Middle frontal gyrus (tissue), 1 donor: ENCODE measurements around the gene SMIM45.

Source experiments
- DNase-seq: peaks from one replicate; pipeline ENCODE4 v3.0.0-alpha.2; 2015; ENCODE audit warnings: low spot score; ENCODE audit errors: extremely low spot score

SMIM45 gene

GRCh38 chr22:41968601-41969000, 16.7 kb downstream of the SMIM45 start:
- no peak for DNase-seq

DNA sequence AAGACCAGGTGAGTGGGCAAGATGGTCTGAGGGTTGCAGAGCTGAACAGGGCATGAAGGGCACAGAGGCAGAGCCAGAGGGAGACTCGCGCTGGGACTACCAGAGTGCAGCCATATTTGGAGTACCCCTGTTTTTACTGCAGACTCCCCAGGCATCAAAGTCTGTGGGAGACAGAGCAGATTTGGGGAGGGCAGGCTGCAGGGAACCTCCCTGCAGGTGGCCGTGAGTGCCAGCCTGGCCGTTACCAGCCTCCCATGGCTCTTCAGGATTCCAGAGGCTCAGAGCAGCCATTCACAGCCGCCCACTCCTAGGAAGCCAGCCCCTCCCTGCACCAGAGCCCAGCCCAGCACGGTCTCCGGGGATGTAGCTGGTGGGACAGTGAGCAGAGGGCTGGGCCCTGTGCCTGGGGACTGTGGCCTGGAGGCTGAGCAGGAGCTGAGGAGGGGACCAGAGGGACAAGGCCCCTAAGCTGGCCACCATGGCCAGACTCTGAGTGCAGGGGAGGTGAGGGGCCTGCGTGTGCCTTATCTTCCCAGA, 17.2 kb downstream of the SMIM45 start, which contains the start of gene SEPTIN3:
Gene SEPTIN3 (plus strand): TSS at position 334 of the 537 bp plus-strand sequence. CDS start 2,050 bp downstream, outside the sequence.
- no peak for DNase-seq

DNA sequence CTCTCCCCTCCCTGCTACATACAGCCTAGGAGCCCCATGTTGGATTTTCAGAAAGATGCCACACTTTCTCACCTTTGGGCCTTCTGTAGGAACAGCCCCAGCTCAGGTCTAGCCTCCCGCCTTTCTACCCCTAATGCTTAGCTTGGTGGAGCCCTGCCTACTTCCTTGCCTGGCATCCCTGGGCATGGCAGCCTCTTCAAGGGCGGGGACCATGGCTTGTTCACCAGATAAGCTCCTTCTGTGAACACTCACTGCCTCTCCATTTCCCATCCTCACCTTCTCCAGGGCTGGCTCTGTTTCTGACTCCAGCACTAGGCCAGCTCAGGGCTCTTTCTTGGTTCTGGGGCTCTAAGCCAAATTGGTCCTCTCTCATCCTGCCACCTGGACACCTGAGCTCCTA, 18.7 kb downstream of the SMIM45 start:
- no peak for DNase-seq

- DNase-seq, result no peak
Observed at GRCh38 chr22:41971431-41971830, 19.5 kb downstream of the SMIM45 start.

DNA sequence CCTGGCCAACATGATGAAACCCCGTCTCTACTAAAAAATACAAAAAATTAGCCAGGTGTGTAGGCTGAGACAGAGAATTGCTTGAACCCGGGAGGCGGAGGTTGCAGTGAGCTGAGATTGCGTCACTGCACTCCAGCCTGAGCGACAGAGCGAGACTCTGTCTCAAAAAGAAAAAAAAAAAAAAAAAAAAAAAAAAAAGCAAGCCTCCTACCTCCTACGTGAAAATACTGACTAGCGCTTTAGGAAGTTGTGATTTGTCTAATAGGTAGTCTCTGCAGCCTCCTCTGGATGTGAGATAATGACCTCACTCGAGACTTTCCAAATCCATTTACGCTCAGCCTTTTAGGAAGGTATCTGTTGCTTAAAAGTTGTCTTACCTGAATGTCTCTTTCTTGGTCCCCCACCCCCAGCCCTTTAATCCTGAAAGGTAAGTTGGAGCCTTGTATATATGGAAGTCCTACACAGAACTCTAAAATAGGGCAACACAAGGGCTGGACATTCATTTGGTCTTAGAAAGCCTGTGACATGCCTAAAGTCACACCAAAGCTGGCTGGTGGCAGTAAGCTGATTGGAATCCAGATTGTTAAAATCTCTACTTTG, 22.8 kb downstream of the SMIM45 start:
- DNase-seq, result no peak

DNA sequence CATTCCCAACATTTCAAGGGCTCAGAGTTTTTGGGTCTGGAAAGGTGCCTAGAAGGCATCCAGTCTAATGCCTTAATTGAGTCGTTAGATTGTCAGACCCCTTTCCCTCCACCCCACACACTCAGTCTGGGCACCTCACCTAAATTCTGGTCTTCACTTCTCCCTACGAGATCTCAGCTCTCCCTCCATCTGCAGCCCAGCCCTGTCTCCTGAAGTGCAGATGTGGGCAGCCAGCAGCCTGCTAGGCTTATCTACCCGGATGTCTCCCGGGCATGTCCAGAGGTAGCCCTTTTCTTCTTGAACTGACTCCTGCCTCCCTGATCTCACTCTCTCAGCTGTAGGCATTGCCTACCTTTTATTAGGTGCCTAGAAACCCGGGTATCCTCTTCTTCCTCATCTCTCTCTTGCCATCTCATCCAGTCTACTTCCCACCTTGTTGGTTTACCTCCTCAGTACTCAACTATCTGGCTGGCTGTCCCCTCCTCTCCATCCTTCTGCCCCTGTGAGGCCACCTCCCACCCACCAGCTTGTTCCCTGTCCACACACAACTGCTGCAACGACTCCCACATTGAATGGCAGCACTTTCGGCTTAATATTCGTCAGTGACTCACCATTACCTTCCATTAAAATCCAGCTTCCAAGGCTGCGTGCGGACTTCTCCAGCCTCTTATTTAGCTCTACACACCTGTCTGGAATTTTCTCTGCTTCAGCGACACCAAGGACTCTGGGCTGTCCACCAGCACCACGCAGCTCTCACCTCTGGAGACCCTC, 23.5 kb downstream of the SMIM45 start:
- DNase-seq, result no peak

- peak; percentile 13 for DNase-seq
Observed at GRCh38 chr22:41976070-41976901, 24.3 kb downstream of the SMIM45 start.

DNA sequence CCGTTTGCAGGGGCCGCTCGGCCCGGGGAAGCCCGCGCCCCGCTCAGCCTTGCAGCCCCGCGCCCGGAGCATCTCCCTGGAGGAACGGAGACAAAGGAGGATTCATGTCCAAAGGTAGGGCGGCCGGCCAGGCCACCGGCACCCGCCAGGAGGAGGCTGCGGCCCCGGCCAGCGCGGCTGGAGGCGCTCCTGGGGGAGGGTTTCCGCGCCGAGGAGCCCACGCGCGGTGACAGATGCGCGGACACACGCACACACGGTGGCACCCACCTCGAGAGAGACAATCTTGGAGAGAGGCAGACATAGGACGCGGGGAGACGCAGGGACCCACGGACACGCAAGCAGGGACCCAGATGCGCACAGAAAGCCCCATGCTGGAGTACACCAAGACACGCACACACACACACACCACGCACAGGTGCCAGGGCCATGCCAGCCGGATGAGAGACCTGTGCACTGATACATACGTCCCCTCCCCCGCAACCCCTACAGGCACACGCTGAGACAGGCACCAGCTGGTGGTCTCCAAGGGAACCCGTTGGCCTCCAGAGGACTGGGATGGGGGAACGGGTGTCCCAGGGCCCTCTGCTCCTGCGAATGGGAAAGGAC, 25.1 kb downstream of the SMIM45 start:
- no peak for DNase-seq

DNA sequence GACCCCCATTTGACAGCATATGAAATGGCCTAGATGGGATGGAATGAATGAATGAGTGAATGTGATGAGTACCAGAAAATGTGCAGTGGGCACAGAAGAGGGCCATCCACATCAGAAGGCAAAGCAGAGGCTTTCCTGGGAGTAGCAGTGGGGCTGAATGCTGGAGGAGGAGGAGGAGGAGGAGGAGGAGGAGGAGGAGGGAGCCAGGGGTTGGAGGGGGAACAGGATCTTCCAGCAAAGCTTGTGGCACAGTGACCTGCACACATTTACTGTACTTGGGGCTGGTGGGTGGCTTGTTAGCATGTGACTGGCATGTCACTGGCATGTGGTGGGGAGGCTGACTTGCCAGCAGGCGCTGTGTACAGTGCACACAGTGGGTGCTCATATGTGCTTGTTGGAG, 26.8 kb downstream of the SMIM45 start:
- DNase-seq, result no peak

DNA sequence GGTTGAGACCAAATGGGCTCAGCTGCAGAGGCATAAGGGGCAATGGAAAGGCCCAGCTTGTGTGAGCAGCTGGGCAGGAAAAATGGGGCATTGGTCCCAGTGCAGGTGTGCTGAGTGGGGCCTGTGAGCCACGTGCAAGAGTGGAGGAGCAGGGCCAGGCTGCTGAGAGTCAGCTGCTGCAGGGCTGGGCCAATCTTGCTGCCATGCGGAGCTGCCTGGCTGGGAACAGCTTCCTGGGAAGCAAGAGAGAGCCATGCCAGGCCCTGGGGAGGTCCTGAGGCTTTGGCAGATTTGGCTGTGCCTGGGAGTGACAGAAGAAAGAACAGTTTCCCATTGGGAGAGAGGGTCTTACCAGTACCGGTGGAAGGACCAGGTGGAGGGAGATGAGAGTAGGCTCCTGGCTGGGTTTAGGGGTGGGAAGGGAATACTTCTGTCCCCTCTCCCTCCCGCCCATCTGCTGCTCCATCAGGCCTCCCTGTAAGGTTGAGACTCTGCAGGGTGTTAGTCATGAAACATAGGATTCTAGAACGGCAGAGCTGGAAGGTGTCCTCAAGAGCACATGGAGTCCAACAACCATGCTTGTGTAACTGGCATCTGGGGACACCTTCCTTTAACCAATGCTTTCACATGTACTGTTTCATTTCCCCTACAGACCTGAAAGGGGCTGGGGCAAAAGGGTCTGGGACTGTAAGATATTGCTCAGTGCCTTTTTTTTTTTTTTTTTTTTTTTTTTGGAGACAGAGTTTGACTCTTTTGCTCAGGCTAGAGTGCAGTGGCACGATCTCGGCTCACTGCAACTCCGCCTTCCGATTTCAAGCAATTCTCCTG, 27.7 kb downstream of the SMIM45 start:
- DNase-seq, result no peak

DNA sequence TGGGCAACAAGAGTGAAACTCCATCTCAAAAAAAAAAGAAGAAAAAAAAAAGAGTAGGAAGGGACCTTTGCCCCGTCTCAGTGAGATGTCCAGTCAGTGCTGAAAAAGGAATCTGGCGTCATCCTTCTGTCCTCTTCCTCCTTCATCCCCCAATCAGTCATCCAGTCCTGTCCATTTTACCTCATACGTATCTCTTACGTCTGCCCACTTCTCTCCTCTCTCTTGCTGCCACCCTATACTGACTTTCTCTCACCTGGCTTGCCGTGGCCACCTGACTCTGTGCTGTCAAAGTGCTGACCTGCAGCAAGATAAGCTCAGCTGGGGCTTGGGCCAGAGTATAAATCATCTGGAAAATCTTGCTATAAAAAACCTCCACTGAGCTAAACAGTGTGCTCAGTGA, 30.9 kb downstream of the SMIM45 start:
- no peak for DNase-seq

DNA sequence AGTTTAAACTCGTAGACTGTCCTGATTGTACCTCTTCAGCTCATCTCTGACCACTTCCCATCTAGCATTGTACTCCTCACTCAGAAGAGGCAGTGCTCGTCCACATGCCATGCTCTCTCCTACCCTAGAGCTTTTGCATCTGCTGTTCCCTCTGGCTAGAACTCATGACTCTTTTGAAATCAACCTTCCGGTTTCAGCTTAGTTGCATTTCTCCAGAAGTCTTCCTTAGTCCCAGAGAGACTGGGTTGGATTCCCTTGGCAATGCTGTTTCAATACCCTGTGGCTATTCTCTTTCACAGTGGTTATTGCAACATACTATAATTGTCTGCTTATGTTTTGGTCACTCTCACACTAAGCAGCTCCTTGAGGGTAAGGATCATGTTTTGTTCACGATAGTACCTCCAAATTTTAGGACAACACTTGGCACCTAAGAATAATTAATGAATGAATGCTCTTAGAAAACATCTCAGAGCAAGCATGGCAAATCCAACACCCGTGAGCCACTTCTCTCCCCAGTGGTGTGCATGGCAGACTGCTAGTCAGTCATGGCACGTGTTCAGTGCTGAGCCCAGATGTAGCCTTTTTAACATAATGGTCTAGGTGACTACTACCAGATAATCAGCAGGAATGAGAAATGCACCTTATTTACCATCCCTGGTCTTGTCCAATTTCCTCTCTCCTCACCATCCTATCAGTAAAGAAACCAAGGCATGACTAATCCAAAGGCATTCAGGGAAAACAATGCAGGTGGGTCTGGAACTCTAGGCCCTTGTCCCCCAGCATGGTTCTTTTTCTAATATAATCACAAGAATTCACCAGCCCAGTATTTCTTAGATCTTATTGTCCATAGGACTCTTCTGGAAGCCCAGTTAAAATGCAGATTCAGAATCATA, 31.8 kb downstream of the SMIM45 start:
- no peak for DNase-seq

DNA sequence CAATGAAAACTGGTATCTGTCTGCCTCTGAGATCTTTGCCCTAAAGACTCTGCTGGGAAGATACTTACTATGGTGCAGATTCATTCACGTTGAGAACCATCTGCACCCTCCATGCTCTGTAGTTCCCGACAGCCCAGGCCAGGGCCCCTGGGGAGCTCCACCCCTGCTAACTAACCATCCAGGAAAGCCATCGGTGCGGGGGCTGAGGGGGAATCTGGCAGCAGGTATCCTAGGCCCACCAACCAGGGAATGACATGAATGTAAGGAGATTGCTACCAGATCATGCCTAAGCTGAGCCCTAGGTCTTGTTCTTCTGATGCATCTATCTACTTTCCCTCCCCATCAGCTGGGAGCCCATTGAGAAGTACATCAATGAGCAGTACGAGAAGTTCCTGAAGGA, 35.3 kb downstream of the SMIM45 start:
- no peak for DNase-seq

DNA sequence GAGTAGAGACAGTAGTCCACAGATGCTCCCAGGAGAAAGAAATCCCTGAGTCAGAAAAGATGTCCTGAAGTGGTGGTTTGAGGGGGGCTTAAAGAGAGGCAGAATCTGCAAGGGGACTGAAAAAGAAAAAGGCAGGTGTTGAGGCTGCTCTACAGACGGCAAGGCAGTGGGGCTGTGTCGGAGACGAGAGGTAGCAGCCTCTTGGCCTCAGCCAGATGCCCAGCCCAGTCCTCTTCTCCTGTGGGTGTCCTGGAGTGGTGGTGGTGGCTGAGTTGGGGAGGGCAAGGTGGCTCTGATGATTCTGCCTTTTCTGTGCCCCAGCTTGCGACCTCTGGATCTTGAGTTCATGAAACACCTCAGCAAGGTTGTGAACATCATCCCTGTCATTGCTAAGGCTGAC, 37.3 kb downstream of the SMIM45 start:
- no peak for DNase-seq

- DNase-seq, result no peak
Observed at GRCh38 chr22:41991111-41991510, 39.2 kb downstream of the SMIM45 start.

- DNase-seq, result no peak
Observed at GRCh38 chr22:41992496-41992895, 40.5 kb downstream of the SMIM45 start.

GRCh38 chr22:41995211-41995610, 43.3 kb downstream of the SMIM45 start:
- DNase-seq, result no peak

DNA sequence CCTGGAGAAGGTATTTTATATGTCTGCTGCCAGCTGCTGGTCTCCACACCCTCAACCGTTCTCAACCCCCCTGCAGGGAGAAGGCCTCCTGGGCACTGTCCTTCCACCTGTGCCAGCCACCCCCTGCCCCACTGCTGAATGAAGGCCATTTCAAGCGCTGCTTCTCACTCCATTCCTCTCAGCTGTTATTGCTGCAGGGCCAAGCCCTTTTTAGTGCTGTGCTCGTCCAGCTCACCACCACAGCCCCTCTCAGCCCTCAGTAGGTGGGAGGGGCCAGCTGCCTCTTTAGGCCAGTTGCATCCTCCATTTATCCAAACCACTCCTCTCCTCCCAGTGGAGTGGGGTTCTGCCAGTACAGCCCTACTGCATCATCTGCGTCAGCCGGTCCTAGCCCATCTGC, 44.9 kb downstream of the SMIM45 start:
- no peak for DNase-seq
